ENCODE measurements around the gene FAM170B.

The FAM170B gene

GRCh38 chr10:49174261-49174925, 40.6 kb upstream of the FAM170B start:
- TF ChIP-seq JUND (IDR thresholded peaks at IDR 0.05; ENCODE audit: low read depth), result no peak
- in situ Hi-C loops (cut with HindIII; ENCODE audit: low pct_unique_long_range_greater_than_20kb, low sequenced_read_pairs), result no loop called here
- DNase-seq (ENCODE audit: low read depth in 1 of 2, low spot score in 1 of 2), result no peak

- DNase-seq (ENCODE audit: low read depth in 1 of 2, low spot score in 1 of 2), result no peak
- in situ Hi-C loops (cut with HindIII; ENCODE audit: low pct_unique_long_range_greater_than_20kb, low sequenced_read_pairs), result no loop called here
- no peak for TF ChIP-seq JUND (IDR thresholded peaks at IDR 0.05; ENCODE audit: low read depth)
Observed at GRCh38 chr10:49173853-49174252, 40.0 kb upstream of the FAM170B start.

- no peak for DNase-seq (ENCODE audit: low read depth in 1 of 2, low spot score in 1 of 2)
- in situ Hi-C loops (cut with HindIII; ENCODE audit: low pct_unique_long_range_greater_than_20kb, low sequenced_read_pairs), result no loop called here
- TF ChIP-seq JUND (IDR thresholded peaks at IDR 0.05; ENCODE audit: low read depth), result no peak
Observed at GRCh38 chr10:49173201-49173772, 39.5 kb upstream of the FAM170B start.

- in situ Hi-C loops (cut with HindIII; ENCODE audit: low pct_unique_long_range_greater_than_20kb, low sequenced_read_pairs), result no loop called here
- DNase-seq (ENCODE audit: low read depth in 1 of 2, low spot score in 1 of 2), result no peak
- no peak for TF ChIP-seq JUND (IDR thresholded peaks at IDR 0.05; ENCODE audit: low read depth)
Observed at GRCh38 chr10:49172777-49173132, 38.9 kb upstream of the FAM170B start.

- in situ Hi-C loops (cut with HindIII; ENCODE audit: low pct_unique_long_range_greater_than_20kb, low sequenced_read_pairs), result no loop called here
- no peak for DNase-seq (ENCODE audit: low read depth in 1 of 2, low spot score in 1 of 2)
- TF ChIP-seq JUND (IDR thresholded peaks at IDR 0.05; ENCODE audit: low read depth), result no peak
Observed at GRCh38 chr10:49172061-49172776, 38.4 kb upstream of the FAM170B start.

- no peak for DNase-seq (ENCODE audit: low read depth in 1 of 2, low spot score in 1 of 2)
- in situ Hi-C loops (cut with HindIII; ENCODE audit: low pct_unique_long_range_greater_than_20kb, low sequenced_read_pairs), result no loop called here
- no peak for TF ChIP-seq JUND (IDR thresholded peaks at IDR 0.05; ENCODE audit: low read depth)
Observed at GRCh38 chr10:49171326-49172060, 37.7 kb upstream of the FAM170B start.

GRCh38 chr10:49170632-49171325, 37.0 kb upstream of the FAM170B start:
- in situ Hi-C loops (cut with HindIII; ENCODE audit: low pct_unique_long_range_greater_than_20kb, low sequenced_read_pairs), result no loop called here
- no peak for TF ChIP-seq JUND (IDR thresholded peaks at IDR 0.05; ENCODE audit: low read depth)
- no peak for DNase-seq (ENCODE audit: low read depth in 1 of 2, low spot score in 1 of 2)

- in situ Hi-C loops (cut with HindIII; ENCODE audit: low pct_unique_long_range_greater_than_20kb, low sequenced_read_pairs), result no loop called here
- no peak for TF ChIP-seq JUND (IDR thresholded peaks at IDR 0.05; ENCODE audit: low read depth)
- no peak for DNase-seq (ENCODE audit: low read depth in 1 of 2, low spot score in 1 of 2)
Observed at GRCh38 chr10:49169776-49170175, 36.0 kb upstream of the FAM170B start.

- in situ Hi-C loops (cut with HindIII; ENCODE audit: low pct_unique_long_range_greater_than_20kb, low sequenced_read_pairs), result no loop called here
- DNase-seq (ENCODE audit: low read depth in 1 of 2, low spot score in 1 of 2), result no peak
- TF ChIP-seq JUND (IDR thresholded peaks at IDR 0.05; ENCODE audit: low read depth), result no peak
Observed at GRCh38 chr10:49168831-49169500, 35.1 kb upstream of the FAM170B start.

GRCh38 chr10:49168171-49168540, 34.3 kb upstream of the FAM170B start:
- in situ Hi-C loops (cut with HindIII; ENCODE audit: low pct_unique_long_range_greater_than_20kb, low sequenced_read_pairs), result no loop called here
- no peak for DNase-seq (ENCODE audit: low read depth in 1 of 2, low spot score in 1 of 2)
- no peak for TF ChIP-seq JUND (IDR thresholded peaks at IDR 0.05; ENCODE audit: low read depth)

GRCh38 chr10:49167425-49168170, 33.8 kb upstream of the FAM170B start:
- DNase-seq (ENCODE audit: low read depth in 1 of 2, low spot score in 1 of 2), result no peak
- TF ChIP-seq JUND (IDR thresholded peaks at IDR 0.05; ENCODE audit: low read depth), result no peak
- in situ Hi-C loops (cut with HindIII; ENCODE audit: low pct_unique_long_range_greater_than_20kb, low sequenced_read_pairs), result no loop called here
